ENCODE measurements around the gene B4GALNT4.
"Not testable (repeated sequence)": the region's sequence is repeated elsewhere in the genome, so short reads cannot be mapped to it uniquely, and the experiment has no call there.

B4GALNT4 gene

GRCh38 chr11:409008-409599, 39.8 kb downstream of the B4GALNT4 start:
- DNase-seq = no peak

- no peak for DNase-seq
Measured at GRCh38 chr11:409600-410483, 40.5 kb downstream of the B4GALNT4 start.

GRCh38 chr11:410711-411110, 41.4 kb downstream of the B4GALNT4 start:
- DNase-seq = not testable (repeated sequence)

GRCh38 chr11:411520-411919, 42.2 kb downstream of the B4GALNT4 start:
- DNase-seq = not testable (repeated sequence)

- no peak for DNase-seq
Measured at GRCh38 chr11:412641-413119, 43.4 kb downstream of the B4GALNT4 start.

GRCh38 chr11:413120-414081, 44.1 kb downstream of the B4GALNT4 start:
- DNase-seq = no peak

- no peak for DNase-seq
Measured at GRCh38 chr11:414318-414857, 45.1 kb downstream of the B4GALNT4 start.

GRCh38 chr11:415640-416041, 46.3 kb downstream of the B4GALNT4 start:
- no peak for DNase-seq

- DNase-seq = no peak
Measured at GRCh38 chr11:416051-416756, 46.9 kb downstream of the B4GALNT4 start.

GRCh38 chr11:416757-417621, 47.7 kb downstream of the B4GALNT4 start:
- DNase-seq = no peak

- no peak for DNase-seq
Measured at GRCh38 chr11:417652-418342, 48.5 kb downstream of the B4GALNT4 start.

- DNase-seq = no peak
Measured at GRCh38 chr11:418343-419247, 49.3 kb downstream of the B4GALNT4 start.

- no peak for DNase-seq
Measured at GRCh38 chr11:419248-420005, 50.1 kb downstream of the B4GALNT4 start.

GRCh38 chr11:420054-420910, 51.0 kb downstream of the B4GALNT4 start:
- DNase-seq = peak; percentile 3

- DNase-seq = peak; percentile 2
Measured at GRCh38 chr11:420911-421321, 51.6 kb downstream of the B4GALNT4 start.

- peak; percentile 1 for DNase-seq
Measured at GRCh38 chr11:422249-422656, 53.0 kb downstream of the B4GALNT4 start.

- DNase-seq = no peak
Measured at GRCh38 chr11:424232-424631, 54.9 kb downstream of the B4GALNT4 start.

Data from stimulated activated CD4-positive, alpha-beta T cell treated with anti-CD3 and anti-CD28 coated beads, Interleukin-4, amount 100 ng/mL, for 24 hours (primary cell).